NOMO-1 treated with DMSO at 0.1 percent for 48 hours (cell line): ENCODE data around the gene CNBD2.
"Not testable (repeated sequence)": the region's sequence is repeated elsewhere in the genome, so short reads cannot be mapped to it uniquely, and the experiment has no call there.

Experiments used
- DNase-seq: peaks from one replicate; lab custom pipeline; 2025; ENCODE audit not compliant: unreplicated experiment; lab: John Stamatoyannopoulos, UW

Gene CNBD2

DNA sequence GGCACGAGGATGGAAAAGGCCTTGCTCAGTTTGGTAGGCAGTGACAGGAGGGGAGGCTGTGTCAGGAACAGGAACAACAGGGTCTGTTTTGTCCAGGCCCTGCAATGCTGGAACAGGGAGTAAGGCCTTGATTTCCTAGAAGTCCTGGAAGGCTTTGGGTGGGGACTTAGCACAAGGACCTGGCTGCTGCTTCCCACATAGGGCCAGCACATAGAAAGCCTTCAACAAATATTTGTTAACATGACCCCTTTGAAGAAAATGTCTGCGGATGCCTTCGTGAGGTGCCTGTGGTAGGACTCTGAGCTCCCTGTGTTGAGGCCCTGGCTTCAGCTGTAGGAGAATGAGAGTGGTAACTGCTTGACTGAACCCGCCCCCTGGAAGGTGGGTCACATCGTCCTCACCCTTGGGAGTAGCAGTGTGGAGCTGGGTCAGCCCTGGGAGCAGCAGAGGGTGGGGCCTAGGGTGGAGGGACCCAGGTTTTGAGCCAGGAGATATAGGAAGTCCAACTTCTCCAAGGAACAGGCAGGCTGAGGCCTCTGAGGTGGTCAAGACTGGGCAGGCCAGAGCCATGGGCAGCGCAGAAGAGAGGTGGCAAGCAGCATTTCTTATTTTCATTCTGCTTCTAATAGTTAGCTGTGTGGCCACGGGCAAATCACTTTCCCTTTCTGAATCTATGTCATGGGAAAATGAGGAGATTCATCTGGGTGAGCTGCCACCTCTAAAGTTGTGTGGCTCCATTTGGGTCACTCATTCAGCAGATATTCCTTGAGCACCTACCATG is 50.0 kb downstream of the CNBD2 start:
- DNase-seq = no peak

DNA sequence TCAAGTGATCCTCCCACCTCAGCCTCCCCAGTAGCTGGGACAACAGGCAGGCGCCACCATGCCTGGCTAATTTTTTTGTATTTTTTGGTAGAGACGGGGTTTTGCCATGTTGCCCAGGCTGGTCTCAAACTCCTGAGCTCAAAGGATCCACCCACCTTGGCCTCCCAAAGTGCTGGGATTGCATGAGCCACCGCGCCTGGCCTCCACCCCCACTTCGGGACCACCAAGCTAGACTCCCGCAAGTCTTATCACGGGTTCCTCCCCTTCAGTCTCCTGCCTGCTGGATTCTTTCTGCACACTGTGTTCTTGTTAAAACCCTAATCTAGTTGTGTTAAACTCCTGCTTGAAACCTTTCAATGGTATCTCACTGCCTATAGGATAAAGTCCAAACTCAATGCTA is 57.7 kb downstream of the CNBD2 start:
- DNase-seq = not testable (repeated sequence)

- no peak for DNase-seq
Measured at GRCh38 chr20:36028106-36028808, 59.9 kb downstream of the CNBD2 start.

DNA sequence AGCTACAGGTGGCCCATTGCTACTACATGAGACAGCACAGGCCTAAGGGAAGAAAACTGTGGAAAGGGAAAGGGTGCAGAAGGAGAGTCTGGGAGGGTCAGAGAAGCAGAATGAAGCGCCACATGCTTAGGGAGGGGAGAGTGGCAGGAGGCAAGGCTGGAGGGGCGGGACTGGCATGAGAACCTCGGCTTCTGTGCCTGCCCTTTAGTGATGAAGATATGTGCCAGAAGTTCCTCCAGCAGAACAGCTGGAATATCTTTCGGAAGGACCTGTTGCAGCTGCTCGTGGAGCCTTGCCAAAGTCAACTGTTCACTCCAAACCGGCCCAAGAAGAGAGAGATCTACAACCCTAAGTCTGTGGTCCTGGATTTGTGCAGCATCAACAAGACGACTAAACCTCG is 61.8 kb downstream of the CNBD2 start:
- DNase-seq = no peak

GRCh38 chr20:36031806-36032205 is 63.4 kb downstream of the CNBD2 start:
- no peak for DNase-seq

DNA sequence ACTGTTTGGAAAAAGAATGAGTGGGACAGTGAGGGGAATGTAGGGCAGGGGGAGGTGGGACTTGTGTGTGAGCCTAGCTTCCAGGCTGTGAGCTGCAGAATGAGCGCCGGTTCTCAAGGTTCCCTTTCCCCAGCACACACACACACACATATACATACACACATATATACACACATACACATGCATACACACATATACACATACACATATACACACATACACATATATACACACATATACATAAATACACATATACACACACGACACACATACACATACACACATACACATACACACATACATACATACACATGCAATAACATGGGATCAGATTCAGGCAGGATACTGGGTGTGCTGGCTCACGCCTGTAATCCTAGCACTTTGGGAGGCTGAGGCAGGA is 66.5 kb downstream of the CNBD2 start:
- no peak for DNase-seq

- no peak for DNase-seq
Measured at GRCh38 chr20:36035745-36036144, 67.4 kb downstream of the CNBD2 start.

GRCh38 chr20:36036688-36037087 is 68.3 kb downstream of the CNBD2 start:
- DNase-seq = no peak

GRCh38 chr20:36040571-36040970 is 72.2 kb downstream of the CNBD2 start:
- DNase-seq = peak; percentile 48

DNA sequence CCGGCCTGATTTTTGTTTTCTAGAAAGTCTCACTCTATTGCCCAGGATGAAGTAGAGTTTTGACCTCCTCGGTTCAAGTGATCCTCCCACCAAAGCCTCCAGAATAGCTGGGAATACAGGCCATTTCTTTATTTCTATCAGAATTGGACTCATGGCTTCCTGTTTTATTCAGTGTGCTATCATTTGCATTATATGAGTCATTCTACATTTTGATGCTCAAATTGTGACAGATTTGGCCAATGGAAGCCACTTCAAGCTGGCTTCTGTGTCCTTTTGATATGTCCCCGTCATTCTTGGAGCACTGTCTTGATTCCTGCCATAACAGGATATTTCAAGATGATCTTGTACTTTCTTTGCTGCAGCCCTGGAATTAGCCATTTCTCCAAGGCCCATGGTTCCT is 75.1 kb downstream of the CNBD2 start:
- no peak for DNase-seq

DNA sequence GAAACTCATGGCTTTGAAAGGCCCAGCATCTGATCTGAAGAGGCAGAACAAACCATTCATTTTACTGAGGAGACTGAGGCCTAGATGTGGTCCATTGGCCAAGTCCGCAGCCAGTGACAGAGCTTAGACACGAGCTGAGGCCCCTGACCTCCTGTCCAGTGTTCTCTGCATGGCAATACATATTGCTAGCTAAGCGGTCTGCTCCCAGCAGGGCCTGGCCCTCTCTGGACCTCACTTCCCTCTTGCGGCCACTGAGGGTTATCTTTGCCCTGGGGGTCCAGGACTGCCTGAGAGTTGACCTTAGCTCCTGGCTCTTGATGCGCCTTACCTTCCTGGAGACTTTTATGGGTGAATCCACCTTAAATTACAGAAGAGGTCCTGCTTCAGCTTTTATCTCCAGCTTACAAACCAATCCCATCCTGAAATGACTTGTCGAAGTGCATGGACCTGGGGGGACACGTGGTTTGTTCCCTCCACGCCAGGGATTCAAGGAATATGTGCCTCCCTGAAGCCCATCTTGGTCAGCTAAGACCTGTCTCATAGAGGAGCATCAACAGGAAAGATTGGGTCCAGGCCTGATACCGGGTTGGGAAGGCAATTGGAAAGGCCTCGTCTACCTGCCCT is 75.6 kb downstream of the CNBD2 start:
- no peak for DNase-seq

DNA sequence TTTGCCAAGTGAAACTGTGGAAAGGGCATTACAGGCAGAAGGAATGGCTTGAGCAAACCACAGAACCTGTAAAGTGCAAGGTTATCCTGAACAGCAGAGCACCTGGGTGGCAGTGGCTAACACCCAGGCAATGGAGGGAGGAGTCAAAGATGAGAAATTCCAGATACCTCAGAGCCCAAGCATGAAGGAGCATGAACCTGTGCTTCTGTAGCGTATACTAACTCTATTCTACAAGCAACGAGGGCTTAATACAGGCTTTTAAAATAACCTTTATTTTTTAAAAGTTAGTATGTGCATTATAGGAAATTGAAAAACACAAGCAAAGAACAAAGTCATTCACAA is 77.0 kb downstream of the CNBD2 start:
- DNase-seq = no peak

DNA sequence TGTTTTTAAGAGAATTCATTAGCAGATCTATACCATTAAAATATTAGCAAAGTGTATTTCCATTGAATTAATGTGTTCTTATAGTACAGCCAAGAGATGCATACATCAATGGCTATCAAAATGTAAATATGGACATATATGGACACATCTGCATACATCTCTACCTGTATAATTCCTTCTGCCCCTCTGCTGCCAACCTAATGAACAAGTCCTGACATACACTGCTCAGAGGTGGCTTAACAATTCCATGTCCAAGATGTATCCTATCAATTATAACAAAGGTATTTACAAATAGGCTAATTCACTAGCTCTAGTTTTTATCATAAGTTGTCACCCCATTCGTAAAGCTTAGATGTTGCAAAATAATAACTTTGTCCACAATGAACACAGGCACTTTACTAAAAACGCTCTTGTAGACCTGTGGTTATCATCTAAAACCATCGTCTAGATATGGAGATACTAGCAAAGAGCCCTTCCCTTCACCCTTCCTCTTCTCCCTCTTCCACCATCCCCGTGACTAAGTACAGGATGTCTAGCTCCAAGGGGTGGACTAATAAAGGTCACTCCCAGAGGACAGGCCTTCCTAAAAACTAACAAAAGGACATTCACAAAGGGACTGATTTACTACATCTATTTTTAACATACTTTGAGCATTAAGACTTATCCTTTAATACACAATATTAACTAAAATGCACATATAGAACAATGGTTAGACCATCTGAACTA is 77.8 kb downstream of the CNBD2 start:
- DNase-seq = not testable (repeated sequence)

GRCh38 chr20:36049408-36049807 is 81.0 kb downstream of the CNBD2 start:
- DNase-seq = not testable (repeated sequence)

GRCh38 chr20:36050436-36051317 is 82.3 kb downstream of the CNBD2 start:
- peak; percentile 80 for DNase-seq

DNA sequence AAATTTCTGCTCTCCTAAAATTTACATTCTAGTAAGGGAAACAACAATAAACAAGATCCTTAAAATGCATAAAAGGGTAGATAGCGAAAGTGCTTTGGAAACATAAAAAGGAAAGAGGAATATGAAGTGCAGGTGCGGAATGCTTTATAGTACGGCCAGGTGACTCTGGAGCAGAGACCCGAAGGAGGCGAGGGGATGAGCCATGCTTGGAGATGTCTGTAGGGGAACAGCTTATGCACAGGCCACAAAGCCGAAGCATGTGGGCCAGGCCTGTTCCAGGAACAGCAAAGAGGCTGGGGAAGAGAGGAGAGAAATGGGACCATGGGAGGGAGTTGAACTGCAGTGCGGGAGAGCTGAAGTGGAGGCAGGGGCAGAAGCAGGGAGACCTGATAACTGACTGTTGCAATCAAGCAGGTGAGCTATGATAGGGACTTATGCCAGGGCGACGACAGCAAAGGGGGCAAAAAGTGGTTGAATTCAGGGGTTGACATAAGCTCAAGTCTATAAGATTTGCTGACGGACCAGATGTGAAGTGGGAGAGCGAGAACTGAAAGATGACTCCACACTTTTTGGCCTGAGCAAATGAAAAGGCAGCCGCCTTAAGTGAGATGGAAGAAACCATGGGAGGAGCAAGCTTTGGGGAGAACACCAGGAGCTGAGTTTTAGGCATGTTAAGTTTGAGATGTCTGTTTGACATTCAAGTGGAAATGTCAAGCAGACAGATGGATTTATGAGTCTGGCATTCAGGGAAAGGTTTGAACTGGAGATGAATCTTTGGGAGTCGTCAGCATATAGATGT is 83.1 kb downstream of the CNBD2 start:
- DNase-seq = no peak

- no peak for DNase-seq
Measured at GRCh38 chr20:36052117-36052513, 83.7 kb downstream of the CNBD2 start.

GRCh38 chr20:36053863-36054518 is 85.6 kb downstream of the CNBD2 start:
- not testable (repeated sequence) for DNase-seq

- DNase-seq = no peak
Measured at GRCh38 chr20:36055145-36055544, 86.8 kb downstream of the CNBD2 start.
